CD14-positive monocyte (primary cell): ENCODE data around the gene MDGA2. TPM values are rescaled to one million over a fixed set of nuclear protein-coding genes. Genes with fewer than 3 reads are reported as not detected.

Source experiments
- DNase-seq, 3 donors: peaks; one replicate each; pipeline ENCODE4 v3.0.0-alpha.2; 2011 to 2022
- H2AFZ ChIP-seq: 2 replicates; pipeline ENCODE4 v1.6.0; 2012; ENCODE audit warnings: mild to moderate bottlenecking, low read depth, low read length, inconsistent platforms; ENCODE audit not compliant: insufficient read depth, poor library complexity, severe bottlenecking
- H3K27ac ChIP-seq, 2 donors: 1 replicate in 1 of 2; 2 replicates in 1 of 2; pipeline ENCODE4 v1.5.1; 2012 to 2013; ENCODE audit warnings: low read length in 2 of 2, control low read depth in 1 of 2, inconsistent platforms in 1 of 2, low read depth in 1 of 2, mild to moderate bottlenecking in 1 of 2
- H3K27me3 ChIP-seq, 2 donors: one replicate each; pipeline versions ENCODE4 v1.6.0 to v1.6.1; 2011 to 2013; ENCODE audit warnings: low read length in 2 of 2; ENCODE audit not compliant: control insufficient read depth in 2 of 2, insufficient read depth in 2 of 2
- H3K36me3 ChIP-seq, 2 donors: replicated peaks in 1 of 2; 1 replicate in 1 of 2; 2 replicates in 1 of 2; pipeline versions ENCODE4 v1.5.1 to v1.6.1; 2012 to 2013; ENCODE audit warnings: low read length in 2 of 2, control low read depth in 1 of 2, inconsistent platforms in 1 of 2, mild to moderate bottlenecking in 1 of 2; ENCODE audit not compliant: insufficient read depth in 2 of 2, control insufficient read depth in 1 of 2
- H3K4me1 ChIP-seq, 2 donors: 1 replicate in 1 of 2; 2 replicates in 1 of 2; pipeline versions ENCODE4 v1.5.1 to v1.6.1; 2012 to 2013; ENCODE audit warnings: low read length in 2 of 2, control low read depth in 1 of 2, inconsistent platforms in 1 of 2, mild to moderate bottlenecking in 1 of 2, moderate library complexity in 1 of 2; ENCODE audit not compliant: insufficient read depth in 2 of 2, control insufficient read depth in 1 of 2
- H3K4me2 ChIP-seq: replicated peaks from 2 replicates; pipeline ENCODE3; 2012; ENCODE audit warnings: low read length, moderate library complexity, mild to moderate bottlenecking; ENCODE audit not compliant: poor library complexity, severe bottlenecking; ENCODE audit errors: extremely low read depth
- H3K4me3 ChIP-seq, 3 experiments: fragments of 200-600 bp in 1 of 3; sonication (generic) in 1 of 3; replicated peaks in 1 of 3; 1 replicate in 2 of 3; 2 replicates in 1 of 3; pipeline ENCODE4 v1.5.1; 2011 to 2013; ENCODE audit warnings: low read length in 3 of 3, mild to moderate bottlenecking in 3 of 3, control low read depth in 2 of 3, low read depth in 2 of 3, inconsistent platforms in 1 of 3, moderate library complexity in 1 of 3
- H3K79me2 ChIP-seq: 2 replicates; pipeline ENCODE4 v1.6.0; 2012; ENCODE audit warnings: mild to moderate bottlenecking, control low read depth, inconsistent platforms, low read length, moderate library complexity; ENCODE audit not compliant: insufficient read depth
- H3K9ac ChIP-seq: 2 replicates; pipeline ENCODE4 v1.6.0; 2017; ENCODE audit warnings: low read length, mild to moderate bottlenecking; ENCODE audit not compliant: insufficient read depth, poor library complexity, severe bottlenecking
- H3K9me3 ChIP-seq, 2 donors: replicated peaks in 1 of 2; 1 replicate in 1 of 2; 2 replicates in 1 of 2; pipeline versions ENCODE4 v1.5.1 to v1.6.1; 2012 to 2013; ENCODE audit warnings: low read length in 2 of 2, control low read depth in 1 of 2; ENCODE audit not compliant: control insufficient read depth in 1 of 2, insufficient read depth in 1 of 2
- H4K20me1 ChIP-seq: 2 replicates; pipeline ENCODE4 v1.6.0; 2012; ENCODE audit warnings: mild to moderate bottlenecking, low read length, control low read depth, moderate library complexity; ENCODE audit not compliant: insufficient read depth
- H3K27ac Mint-ChIP-seq, 7 donors: one replicate each; pipeline ENCODE4 v1.8.0; 2020; ENCODE audit warnings: mild to moderate bottlenecking in 7 of 7, mixed read lengths in 7 of 7, moderate library complexity in 6 of 7, inconsistent platforms in 2 of 7
- H3K27me3 Mint-ChIP-seq, 3 donors: one replicate each; pipeline ENCODE4 v1.8.0; 2021 to 2022; ENCODE audit warnings: low read depth in 3 of 3, mild to moderate bottlenecking in 3 of 3, mixed read lengths in 3 of 3, moderate library complexity in 3 of 3, inconsistent platforms in 1 of 3
- H3K36me3 Mint-ChIP-seq, 2 donors: one replicate each; pipeline ENCODE4 v1.8.0; 2020; ENCODE audit warnings: mixed read lengths in 2 of 2, inconsistent platforms in 1 of 2, mild to moderate bottlenecking in 1 of 2
- H3K4me1 Mint-ChIP-seq: one replicate; pipeline ENCODE4 v1.8.0; 2020; ENCODE audit warnings: mild to moderate bottlenecking, mixed read lengths
- H3K4me3 Mint-ChIP-seq, 2 donors: one replicate each; pipeline ENCODE4 v1.8.0; 2020; ENCODE audit warnings: mild to moderate bottlenecking in 2 of 2, mixed read lengths in 2 of 2, moderate library complexity in 1 of 2
- H3K9me3 Mint-ChIP-seq, 7 donors: one replicate each; pipeline ENCODE4 v1.8.0; 2020 to 2022; ENCODE audit warnings: mixed read lengths in 7 of 7, mild to moderate bottlenecking in 6 of 7, moderate library complexity in 6 of 7, inconsistent platforms in 2 of 7
- CTCF ChIP-seq: fragments of 200-600 bp; IDR thresholded peaks from one replicate; pipeline ENCODE4 v1.8.0; 2022; ENCODE audit warnings: antibody characterized with exemption, mild to moderate bottlenecking
- WGBS: methylation state at CpG from one replicate; pipeline ENCODE4 v1.1.5; 2013; ENCODE audit warnings: missing lambda C conversion rate; ENCODE audit not compliant: insufficient coverage; 5-methylcytosine and 5-hydroxymethylcytosine counted together
- intact Hi-C, 2 donors: fragments of 100-400 bp; cut with micrococcal nuclease; formaldehyde crosslinking; loops; one replicate each; pipeline versions ENCODE4 v1.15.0 to v1.15.1; 2023
- polyA plus RNA-seq, 3 donors: library from polyadenylated mRNA; depleted of rRNA in 1 of 3; unstranded in 2 of 3; stranded (reverse) in 1 of 3; fragments of 300-500 nt in 2 of 3; fragments of >200 nt in 1 of 3; fragmentation: Illumina TruSeq in 2 of 3; gene quantifications; 1 replicate in 2 of 3; 2 replicates in 1 of 3; pipeline ENCODE4 v1.2.3, GENCODE V29; 2012 to 2021

MDGA2 gene
- polyA plus RNA-seq, 3 donors: not detected

GRCh38 chr14:47557894-47558293 lies 117.5 kb downstream of the MDGA2 start:
- no peaks in the 10 kb centered on the region for H3K4me1 ChIP-seq
- no peak overlapping the region for H3K4me3 Mint-ChIP-seq
- no peaks in the 10 kb centered on the region for H3K36me3 Mint-ChIP-seq
- no peak for TF ChIP-seq CTCF
- no peak for DNase-seq
- no peaks in the 10 kb centered on the region for H3K36me3 ChIP-seq
- H3K9me3 ChIP-seq: no peaks in the 10 kb centered on the region
- H2AFZ ChIP-seq: no peak overlapping the region
- no CpG with 5 or more reads among the region's 1 CpG for WGBS
- H3K27ac Mint-ChIP-seq: no peak overlapping the region
- no peak overlapping the region for H3K4me2 ChIP-seq
- H3K4me3 ChIP-seq: no peak overlapping the region
- no peaks in the 10 kb centered on the region for H3K79me2 ChIP-seq
- H4K20me1 ChIP-seq: no peaks in the 10 kb centered on the region
- peaks cover 0 to 7% (median 2%) of the 10 kb centered on the region in 7 donors for H3K9me3 Mint-ChIP-seq
- no peak overlapping the region for H3K27ac ChIP-seq
- H3K4me1 Mint-ChIP-seq: no peaks in the 10 kb centered on the region
- H3K27me3 ChIP-seq: no peaks in the 10 kb centered on the region
- H3K27me3 Mint-ChIP-seq: no peaks in the 10 kb centered on the region
- no peak overlapping the region for H3K9ac ChIP-seq
- intact Hi-C loops: no loop called here

- Histone ChIP-seq H3K79me2 (no peaks in the 10 kb centered on the region), H2AFZ (no peak overlapping the region), H3K27ac (no peak overlapping the region), H3K9me3 (no peaks in the 10 kb centered on the region), H3K4me1 (no peaks in the 10 kb centered on the region), H3K4me2 (no peak overlapping the region), H3K27me3 (no peaks in the 10 kb centered on the region), H3K9ac (no peak overlapping the region), H4K20me1 (no peaks in the 10 kb centered on the region), H3K4me3 (no peak overlapping the region), H3K36me3 (no peaks in the 10 kb centered on the region)
- no peaks in the 10 kb centered on the region for H3K27me3 Mint-ChIP-seq
- no peak overlapping the region for H3K4me3 Mint-ChIP-seq
- intact Hi-C loops: no loop called here
- no peak for DNase-seq
- no peak for TF ChIP-seq CTCF
- H3K4me1 Mint-ChIP-seq: no peaks in the 10 kb centered on the region
- no peaks in the 10 kb centered on the region for H3K36me3 Mint-ChIP-seq
- no peak overlapping the region for H3K27ac Mint-ChIP-seq
- H3K9me3 Mint-ChIP-seq: peaks cover 0 to 4% (median 0%) of the 10 kb centered on the region in 7 donors
These were observed 120.1 kb downstream of the MDGA2 start for GRCh38 chr14:47555333-47555732.
